ENCODE data around the gene PDGFA. TPM values are rescaled to one million over a fixed set of nuclear protein-coding genes. Genes with fewer than 3 reads are reported as not detected.

Gene PDGFA
- total RNA-seq, 2 experiments from 2014 or later, result not detected

DNA sequence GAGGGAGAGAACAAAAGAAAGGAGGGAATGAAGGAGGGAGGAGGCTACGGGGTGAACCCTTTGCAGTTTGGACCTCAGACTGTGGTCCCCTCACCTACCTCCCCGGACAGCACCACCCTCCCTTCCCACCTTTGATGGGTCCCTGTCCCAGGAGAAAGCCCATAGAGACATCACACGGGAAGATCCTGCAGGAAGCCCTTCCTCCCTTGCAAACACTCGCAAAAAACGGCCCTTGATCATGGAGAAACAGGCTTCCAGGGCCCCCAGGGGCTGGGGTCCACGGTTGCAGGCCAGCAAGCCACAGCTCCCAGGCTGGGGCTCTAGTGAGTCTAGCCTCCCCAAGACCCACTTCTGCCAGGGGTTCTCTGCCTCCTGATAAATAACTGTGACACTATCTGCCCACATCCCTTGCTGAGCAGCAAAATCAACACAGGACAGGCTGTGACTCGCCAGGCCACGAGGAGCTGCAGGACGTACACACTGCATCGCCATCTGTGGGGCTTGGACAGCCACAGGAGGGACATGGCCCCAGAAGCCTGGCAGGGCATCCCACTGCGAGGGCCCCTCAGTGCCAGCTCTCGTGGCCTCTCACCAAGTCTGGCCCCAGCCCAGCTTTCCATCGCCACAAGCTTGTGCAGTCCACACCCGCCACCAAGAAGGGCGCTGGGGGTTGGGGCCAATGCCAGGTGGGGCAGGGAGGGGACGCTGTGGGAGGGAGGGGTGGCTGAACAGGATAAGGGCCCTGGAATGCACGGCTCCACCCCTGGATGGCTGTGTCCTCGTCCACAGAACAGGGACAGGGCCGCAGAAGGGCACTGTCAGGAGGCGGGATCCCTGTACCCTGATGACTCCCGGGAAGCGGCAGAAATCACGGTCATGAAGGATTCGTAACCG lies 34.2 kb downstream of the PDGFA start:
- no peak for DNase-seq (ENCODE audit: low spot score)
- BruUV-seq (replicated peaks), result no TSS peak
- Histone ChIP-seq H3K27ac (ENCODE audit: low read depth, low read length, poor library complexity, severe bottlenecking) (no peak overlapping the region), H2AFZ (ENCODE audit: low read length) (no peak overlapping the region), H3K4me1 (ENCODE audit: insufficient read depth, low read length, poor library complexity, severe bottlenecking) (no peaks in the 10 kb centered on the region), H3K79me2 (ENCODE audit: insufficient read depth, low read depth, low read length) (no peaks in the 10 kb centered on the region), H4K20me1 (ENCODE audit: insufficient read depth, low read length) (no peaks in the 10 kb centered on the region), H3K9me2 (ENCODE audit: insufficient read depth, low read length) (no peaks in the 10 kb centered on the region), H3K9me3 (ENCODE audit: low read length) (no peaks in the 10 kb centered on the region), H3K36me3 (ENCODE audit: insufficient read depth, low read length) (no peaks in the 10 kb centered on the region), H3K4me2 (ENCODE audit: low read length) (no peak overlapping the region), H3K4me3 (ENCODE audit: low read depth, low read length, poor library complexity, severe bottlenecking) (no peak overlapping the region)
- intact Hi-C loops (cut with micrococcal nuclease; ENCODE audit: unreplicated experiment), result no loop called here
- no peak for TF ChIP-seq CTCF (conservative IDR thresholded peaks at IDR 0.05; ENCODE audit: low read length)
- no peak for TF ChIP-seq EZH2phosphoT487 (IDR thresholded peaks at IDR 0.05; ENCODE audit: borderline replicate concordance, low read depth, low read length)
- CTCF ChIA-PET (ENCODE audit: unreplicated experiment), result interaction anchor here (0.6 kb wide), 1 partner anchor 48 kb away, joined by 6 read pairs; no protein-coding TSS in a partner anchor
- POLR2A ChIA-PET, result no interaction called here

DNA sequence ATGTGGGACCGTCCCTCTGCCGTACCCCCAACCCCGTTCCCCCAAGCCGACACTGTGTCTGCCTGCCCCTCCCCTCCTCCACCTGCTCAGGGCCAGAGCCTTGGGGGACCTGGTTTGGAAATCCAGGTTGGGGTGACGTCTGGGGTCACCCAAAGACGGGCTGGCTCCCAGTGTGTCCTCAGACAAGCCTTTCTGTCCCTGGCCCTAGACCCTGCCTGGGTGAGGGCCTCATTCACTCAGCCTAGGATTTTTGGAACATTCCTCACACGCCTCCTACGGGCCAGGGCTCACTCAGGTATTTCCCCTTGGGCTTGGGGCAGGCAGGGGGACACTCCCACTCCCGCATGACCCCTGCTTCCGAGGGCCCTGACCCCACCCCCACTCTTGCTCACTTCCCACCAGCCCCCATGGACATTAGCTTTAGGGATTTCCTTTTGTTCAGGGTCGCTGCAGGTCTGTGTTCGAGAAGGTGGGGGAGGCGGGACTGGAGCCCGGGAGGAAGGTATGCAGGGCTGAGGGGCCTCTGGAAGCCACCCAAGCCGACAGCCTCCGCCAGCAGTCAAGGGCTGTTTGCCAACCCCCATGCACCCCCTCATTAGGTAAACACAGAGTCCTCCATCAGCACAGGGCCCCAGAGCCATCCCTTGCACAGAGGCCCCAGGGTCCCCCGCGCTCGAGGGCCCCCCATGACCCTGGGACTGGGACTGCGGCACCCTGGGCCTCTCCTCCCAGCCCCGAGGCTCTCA lies 35.1 kb downstream of the PDGFA start:
- Histone ChIP-seq H2AFZ (ENCODE audit: low read length) (no peak overlapping the region), H3K36me3 (ENCODE audit: insufficient read depth, low read length) (no peaks in the 10 kb centered on the region), H4K20me1 (ENCODE audit: insufficient read depth, low read length) (no peaks in the 10 kb centered on the region), H3K79me2 (ENCODE audit: insufficient read depth, low read depth, low read length) (no peaks in the 10 kb centered on the region), H3K9me3 (ENCODE audit: low read length) (no peaks in the 10 kb centered on the region), H3K4me2 (ENCODE audit: low read length) (no peak overlapping the region), H3K4me3 (ENCODE audit: low read depth, low read length, poor library complexity, severe bottlenecking) (no peak overlapping the region), H3K27ac (ENCODE audit: low read depth, low read length, poor library complexity, severe bottlenecking) (no peak overlapping the region), H3K9me2 (ENCODE audit: insufficient read depth, low read length) (no peaks in the 10 kb centered on the region), H3K4me1 (ENCODE audit: insufficient read depth, low read length, poor library complexity, severe bottlenecking) (no peaks in the 10 kb centered on the region)
- no peak for TF ChIP-seq EZH2phosphoT487 (IDR thresholded peaks at IDR 0.05; ENCODE audit: borderline replicate concordance, low read depth, low read length)
- no peak for TF ChIP-seq CTCF (conservative IDR thresholded peaks at IDR 0.05; ENCODE audit: low read length)
- intact Hi-C loops (cut with micrococcal nuclease; ENCODE audit: unreplicated experiment), result no loop called here
- no peak for DNase-seq (ENCODE audit: low spot score)
- ChIA-PET POLR2A (no interaction called here), CTCF (ENCODE audit: unreplicated experiment) (interaction anchor here (0.6 kb wide), 1 partner anchor 49 kb away, joined by 6 read pairs; no protein-coding TSS in a partner anchor)
- BruUV-seq (replicated peaks), result no TSS peak
